NOMO-1 treated with DMSO at 0.1 percent for 48 hours (cell line): Measurements from ENCODE around the gene BFSP1.

Experiments used
- DNase-seq: peaks from one replicate; lab custom pipeline; 2025; ENCODE audit not compliant: unreplicated experiment; lab: John Stamatoyannopoulos, UW

Gene BFSP1

GRCh38 chr20:17468073-17468840, 62.9 kb downstream of the BFSP1 start:
- DNase-seq: no peak

DNA sequence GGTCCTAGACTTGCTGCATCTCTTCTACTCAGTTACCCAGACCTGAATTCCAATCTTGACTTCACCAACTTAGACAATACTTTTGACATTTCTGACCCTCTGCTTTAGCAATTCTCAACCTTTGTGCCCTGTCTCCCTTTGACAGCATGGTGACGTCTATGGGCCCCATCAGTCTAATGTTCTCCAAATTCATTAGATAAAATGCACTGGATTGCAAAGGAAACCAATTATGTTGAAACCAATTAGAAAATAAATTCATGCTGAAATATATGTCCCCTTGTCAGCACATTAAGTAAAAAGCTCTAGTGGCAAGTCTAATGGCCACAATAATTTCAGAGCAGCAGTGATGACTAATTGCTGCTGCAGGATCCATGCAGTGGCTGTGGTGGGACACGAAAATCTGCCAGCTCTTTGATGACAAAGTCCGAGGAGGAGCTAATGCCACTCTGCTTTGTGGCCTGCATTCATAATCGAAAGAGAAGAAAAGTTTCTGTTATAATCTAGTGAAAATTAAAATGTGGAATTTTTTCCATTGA, 64.0 kb downstream of the BFSP1 start:
- no peak for DNase-seq

DNA sequence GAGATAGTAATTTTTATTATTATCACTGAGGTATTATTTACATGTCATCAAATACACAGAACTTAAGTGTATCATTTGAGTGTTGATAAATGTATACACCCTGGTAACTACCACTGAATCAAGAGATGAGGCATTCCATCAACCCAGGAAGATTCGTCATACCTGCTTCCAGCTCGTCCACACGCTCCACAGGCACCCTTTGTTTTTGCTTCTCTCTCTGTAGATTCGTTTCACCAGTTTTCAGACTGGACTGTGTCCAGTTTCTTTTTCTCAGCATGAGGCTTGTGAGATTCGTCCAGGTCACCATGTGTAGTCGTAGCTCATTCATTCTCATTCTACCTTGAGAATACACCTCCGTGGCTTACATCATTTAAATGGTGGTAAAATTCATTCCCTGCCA, 64.5 kb downstream of the BFSP1 start:
- DNase-seq: no peak

DNA sequence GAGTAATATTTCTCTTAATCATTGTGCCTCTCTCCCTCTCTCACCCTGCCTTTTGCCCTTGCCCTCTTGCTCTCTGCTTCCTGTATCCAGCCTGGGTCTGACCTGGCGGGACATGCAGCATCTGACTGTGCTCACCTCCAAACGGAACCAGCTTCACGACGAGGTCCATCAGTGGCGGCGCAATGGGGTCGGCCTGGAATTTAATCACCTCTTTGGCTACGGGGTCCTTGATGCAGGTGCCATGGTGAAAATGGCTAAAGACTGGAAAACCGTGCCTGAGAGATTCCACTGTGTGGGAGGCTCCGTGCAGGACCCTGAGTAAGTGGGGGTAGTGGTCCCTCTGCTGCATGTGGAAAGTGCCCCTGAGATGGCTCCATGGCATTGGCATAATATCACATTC, 65.9 kb downstream of the BFSP1 start:
- no peak for DNase-seq

- DNase-seq: no peak
Observed at GRCh38 chr20:17463711-17464110, 67.5 kb downstream of the BFSP1 start.

GRCh38 chr20:17461941-17462340, 69.2 kb downstream of the BFSP1 start:
- no peak for DNase-seq

DNA sequence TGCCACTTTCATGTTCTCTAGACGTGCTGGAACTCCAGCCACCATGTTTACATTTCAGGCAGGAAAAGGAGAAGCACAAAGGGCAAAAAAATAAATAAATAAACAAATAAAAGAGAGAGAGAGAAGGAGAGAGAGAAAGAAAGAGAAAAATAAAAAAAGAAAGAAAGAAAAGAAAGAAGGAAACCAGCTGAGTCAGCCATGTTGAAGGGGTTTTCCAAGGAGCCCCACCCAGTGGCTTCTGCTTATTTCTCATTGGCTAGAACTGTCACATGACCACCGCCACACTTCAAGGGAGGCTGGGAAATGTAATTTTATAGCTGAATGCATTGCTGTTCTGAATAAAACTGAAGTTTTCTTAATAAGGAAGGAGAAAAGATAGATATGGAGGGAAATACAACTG, 71.1 kb downstream of the BFSP1 start:
- DNase-seq: no peak

GRCh38 chr20:17457588-17458190, 73.5 kb downstream of the BFSP1 start:
- no peak for DNase-seq

GRCh38 chr20:17457079-17457478, 74.1 kb downstream of the BFSP1 start:
- no peak for DNase-seq

DNA sequence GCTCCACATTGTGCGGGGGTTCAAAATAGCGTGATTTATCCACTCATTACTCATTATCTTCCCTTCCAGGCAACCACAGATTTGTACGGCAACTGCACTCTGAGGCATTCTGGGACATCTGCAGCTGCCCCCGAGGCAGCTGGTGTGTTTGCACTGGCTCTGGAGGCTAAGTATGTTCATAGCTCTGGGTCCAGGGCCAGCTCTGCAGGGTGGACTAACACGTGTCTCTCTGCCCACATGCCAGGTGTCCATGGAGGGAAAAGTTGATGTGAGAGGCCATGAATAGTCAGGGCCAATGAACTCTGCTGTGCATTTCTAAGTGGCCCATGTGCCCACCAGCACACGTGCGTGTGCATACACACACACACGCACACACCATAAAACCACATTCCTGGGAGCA, 74.9 kb downstream of the BFSP1 start:
- DNase-seq: no peak

GRCh38 chr20:17453592-17453991, 77.6 kb downstream of the BFSP1 start:
- DNase-seq: no peak

- DNase-seq: no peak
Observed at GRCh38 chr20:17452441-17452840, 78.7 kb downstream of the BFSP1 start.

- no peak for DNase-seq
Observed at GRCh38 chr20:17449031-17449430, 82.1 kb downstream of the BFSP1 start.

DNA sequence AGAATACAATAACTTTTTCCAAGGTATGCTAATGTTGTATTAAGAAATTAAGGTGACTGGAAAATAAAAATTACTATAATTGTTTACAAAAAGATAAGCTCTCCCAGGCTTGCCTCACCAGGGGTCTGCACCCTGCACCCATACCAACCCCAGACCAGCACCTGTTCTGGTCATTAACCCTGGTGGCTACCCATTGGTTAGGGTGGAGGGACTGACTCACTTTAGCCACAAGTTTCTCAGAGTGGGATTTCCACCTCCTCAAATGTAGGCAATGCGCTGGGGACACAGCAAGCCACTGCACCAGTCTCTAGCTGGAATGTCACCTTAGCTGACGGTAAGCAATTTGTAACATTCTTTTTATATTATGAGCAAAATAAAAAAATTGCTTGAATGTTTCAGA, 83.1 kb downstream of the BFSP1 start:
- no peak for DNase-seq

DNA sequence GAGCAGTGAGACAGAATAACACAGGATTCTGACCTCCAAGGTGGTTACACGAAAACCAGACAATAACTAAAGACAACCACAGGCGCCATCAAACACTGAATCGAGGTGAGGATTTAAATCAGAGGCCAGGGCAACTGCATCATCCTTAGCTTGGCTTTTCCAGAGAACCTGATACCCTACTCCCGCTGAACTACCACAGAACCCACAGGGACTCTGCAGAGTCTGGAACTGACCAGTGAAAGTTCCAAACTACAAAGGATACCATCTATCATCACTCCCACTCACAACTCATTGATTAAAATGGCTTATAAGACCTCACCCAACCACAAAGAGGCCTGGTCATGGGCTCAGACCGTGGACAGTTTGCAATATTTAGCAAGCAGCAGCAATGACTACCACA, 85.0 kb downstream of the BFSP1 start:
- no peak for DNase-seq

- DNase-seq: no peak
Observed at GRCh38 chr20:17445543-17445942, 85.6 kb downstream of the BFSP1 start.

GRCh38 chr20:17444091-17444490, 87.1 kb downstream of the BFSP1 start:
- no peak for DNase-seq
